HPDE6-E6E7 (cell line): ENCODE results near the gene CDH13.

ENCODE experiments used
- DNase-seq: peaks from one replicate; pipeline ENCODE4 v3.0.0; 2011; ENCODE audit warnings: missing footprints; ENCODE audit errors: extremely low spot score

CDH13 gene

DNA sequence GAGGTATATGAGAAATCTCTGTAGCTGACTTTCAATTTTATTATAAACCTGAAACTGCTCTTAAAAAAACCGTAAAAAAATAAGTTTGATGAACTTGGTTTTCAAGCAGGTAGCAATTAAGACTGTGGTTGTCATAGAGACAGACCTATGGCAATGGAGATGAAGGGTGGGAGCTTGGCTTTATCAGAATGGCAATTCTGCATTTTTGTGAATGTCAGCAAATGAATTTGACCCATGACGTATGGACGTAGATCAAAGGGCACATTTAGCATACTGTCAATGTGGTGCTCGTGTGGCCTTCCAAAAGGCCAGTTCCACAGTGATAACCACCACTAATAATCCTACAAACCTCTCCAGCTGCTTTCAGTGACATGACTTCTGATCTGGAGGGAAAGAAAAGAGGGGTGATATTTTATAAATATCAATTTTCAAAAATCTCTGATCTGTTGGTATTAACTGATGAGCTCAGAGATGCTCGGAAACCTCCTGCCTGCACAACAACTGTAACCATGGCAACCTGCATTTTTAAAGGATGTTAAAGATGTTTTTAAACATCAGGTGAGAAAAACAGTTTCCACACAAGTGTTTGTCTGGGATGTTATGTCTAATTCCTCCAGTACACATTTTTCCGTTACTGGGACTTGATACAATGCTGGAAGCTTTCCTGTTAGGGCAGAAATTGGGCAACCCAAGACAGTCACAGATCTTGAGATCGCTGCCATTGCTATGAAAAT is 533.7 kb downstream of the CDH13 start:
- no peak for DNase-seq

DNA sequence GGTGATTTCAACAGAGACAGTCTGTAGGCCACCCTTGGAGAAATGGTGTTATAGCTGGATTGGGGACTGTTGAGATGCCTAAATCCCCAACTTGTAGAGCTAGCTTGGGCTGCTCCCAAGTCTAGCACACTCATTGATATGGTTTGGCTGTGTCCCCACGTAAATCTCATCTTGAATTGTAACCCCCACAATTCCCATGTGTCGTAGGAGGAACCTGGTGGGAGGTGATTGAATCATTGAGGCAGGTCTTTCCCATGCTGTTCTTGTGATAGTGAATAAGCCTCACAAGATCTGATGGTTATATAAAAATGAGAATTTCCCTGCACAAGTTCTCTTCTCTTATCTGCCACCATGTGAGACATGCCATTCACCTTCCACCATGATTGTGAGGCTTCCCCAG is 536.0 kb downstream of the CDH13 start:
- DNase-seq: no peak

DNA sequence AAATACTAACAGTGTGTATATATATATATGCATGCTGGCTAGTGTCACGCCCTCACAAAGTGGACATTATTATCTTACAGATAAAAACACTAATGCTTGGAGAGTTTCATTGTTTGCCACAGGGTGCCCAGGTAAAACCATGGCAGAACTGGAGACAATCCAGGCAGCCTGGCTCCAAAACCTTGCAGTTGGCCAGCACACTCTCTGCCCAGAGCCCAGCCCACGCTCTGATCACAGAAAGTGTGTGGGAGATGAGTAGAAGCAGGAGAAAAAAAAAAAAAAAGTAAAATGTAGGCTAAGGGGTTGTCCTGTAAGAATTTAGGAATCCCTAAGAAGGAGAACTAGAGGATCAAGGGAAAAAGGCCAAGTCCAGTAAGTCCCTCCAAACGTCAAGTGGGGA is 538.0 kb downstream of the CDH13 start:
- no peak for DNase-seq

DNA sequence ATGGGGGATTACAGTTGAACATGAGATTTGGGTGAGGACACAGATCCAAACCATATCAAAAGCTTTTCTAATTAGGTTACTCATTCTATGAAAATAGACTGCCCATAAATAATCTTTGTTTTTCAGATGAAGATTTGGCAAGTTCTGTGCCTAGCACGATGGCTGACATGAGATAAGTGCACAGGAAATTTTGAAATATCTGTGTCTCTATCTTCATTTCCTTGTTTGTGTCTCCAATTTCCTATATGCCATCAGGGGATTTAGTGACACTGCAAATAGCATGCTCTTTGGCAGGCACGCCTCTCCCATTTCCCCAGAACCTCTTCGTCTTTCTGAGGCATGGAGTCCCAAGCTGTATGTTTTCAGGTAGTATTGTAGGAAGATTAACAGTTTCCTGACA is 544.6 kb downstream of the CDH13 start:
- no peak for DNase-seq

DNA sequence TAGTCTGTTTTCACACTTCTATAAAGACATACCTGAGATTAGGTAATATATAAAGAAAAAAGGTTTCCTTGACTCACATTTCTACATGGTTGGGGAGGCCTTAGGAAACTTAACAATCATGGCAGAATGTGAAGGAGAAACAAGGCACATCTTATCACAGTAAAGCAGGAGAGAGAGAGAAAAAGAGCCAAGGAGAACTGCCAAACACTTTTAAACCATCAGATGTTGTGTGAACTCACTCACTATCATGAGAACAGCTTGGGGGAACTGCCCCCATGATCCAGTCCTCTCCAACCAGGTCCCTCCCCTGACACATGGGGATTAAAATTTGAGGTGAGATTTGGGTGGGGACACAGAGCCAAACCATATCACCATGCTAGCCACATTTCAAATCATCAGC is 547.9 kb downstream of the CDH13 start:
- DNase-seq: no peak

DNA sequence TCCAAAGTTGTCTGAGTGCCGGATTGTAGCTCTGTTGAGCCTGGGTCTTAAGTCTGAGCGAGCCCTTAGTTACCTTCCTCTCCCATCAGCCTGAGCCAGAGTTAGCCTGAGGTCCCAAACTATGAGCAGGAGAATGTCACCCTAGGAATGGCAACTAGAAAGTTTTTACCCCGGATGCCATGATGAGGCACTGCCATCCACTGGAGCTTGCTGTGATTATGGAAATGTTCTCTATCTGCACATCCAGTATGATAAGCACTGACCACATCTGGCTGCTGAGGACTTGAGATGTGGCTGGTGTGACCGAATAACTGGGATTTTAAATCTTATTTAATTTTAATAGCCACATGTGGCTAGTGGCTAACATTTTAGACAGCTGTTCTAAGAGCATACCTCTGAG is 550.0 kb downstream of the CDH13 start:
- no peak for DNase-seq

DNA sequence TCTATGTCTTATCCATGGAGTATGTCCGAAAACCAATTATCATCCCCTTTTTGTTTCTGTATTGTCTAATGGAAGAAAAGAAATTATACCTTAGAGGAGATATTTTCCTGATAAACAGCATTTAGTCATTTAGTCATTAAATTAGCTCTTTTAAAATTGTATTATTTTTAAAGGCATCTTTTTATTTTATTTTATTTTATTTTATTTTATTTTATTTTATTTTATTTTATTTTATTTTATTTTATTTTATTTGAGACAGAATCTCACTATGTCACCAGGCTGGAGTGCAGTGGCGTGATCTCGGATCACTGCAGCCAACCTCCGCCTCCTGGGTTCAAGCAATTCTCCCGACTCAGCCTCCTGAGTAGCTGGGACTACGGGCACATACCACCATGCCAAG is 559.1 kb downstream of the CDH13 start:
- DNase-seq: no peak

DNA sequence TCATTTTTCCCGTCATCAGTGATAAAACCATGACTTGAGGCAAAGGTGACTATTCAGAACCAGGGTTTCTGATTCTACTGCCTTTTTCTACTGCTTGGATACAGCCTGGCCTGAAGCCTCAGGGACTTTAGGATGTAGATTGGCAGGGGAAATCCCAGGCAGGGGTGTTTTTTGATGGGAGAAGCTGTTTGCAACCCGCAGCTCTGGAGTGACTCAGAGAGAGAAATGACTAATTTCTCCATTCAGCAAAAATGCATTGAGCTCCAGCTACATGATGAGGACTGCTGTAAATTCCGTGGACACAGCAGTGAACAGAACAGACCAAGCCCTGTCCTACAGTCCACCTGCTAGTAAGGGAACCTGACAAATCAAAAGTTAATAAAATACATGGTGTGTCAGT is 560.6 kb downstream of the CDH13 start:
- peak; percentile 47 for DNase-seq

DNA sequence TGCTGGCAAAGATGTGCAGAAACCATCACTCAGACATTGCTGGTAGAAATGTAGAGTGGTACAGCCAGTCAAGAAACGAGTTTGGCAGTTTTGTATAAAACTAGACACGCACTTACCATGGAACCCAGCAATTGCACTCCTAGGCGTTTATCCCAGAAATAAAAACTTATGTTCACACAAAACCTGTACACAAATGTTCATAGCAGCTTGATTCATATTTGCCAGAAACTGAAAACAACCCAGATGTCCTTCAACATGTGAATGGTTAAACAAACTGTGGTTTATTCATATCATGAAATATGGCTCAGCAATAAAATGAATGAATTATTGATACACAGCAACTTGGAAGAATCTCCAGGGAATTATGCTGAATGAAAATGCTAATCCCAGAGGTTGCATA is 570.0 kb downstream of the CDH13 start:
- DNase-seq: no peak

DNA sequence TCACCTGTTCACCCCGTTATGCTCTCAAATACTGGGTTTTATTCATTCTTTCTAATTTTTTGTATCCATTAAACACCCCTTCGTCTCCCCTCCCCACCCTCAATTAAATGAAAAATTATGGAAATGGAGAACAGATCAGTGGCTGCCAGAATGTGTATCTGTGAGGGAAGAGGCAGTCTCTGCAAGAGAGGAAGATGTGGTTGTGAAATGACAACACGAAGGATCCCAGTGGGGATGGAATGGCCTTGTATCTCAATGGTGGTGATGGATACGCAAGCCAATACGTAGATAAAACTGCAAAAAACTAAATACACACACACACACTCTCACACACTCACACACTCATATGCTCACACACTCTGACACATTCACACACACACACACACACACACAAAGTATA is 570.7 kb downstream of the CDH13 start:
- DNase-seq: no peak

DNA sequence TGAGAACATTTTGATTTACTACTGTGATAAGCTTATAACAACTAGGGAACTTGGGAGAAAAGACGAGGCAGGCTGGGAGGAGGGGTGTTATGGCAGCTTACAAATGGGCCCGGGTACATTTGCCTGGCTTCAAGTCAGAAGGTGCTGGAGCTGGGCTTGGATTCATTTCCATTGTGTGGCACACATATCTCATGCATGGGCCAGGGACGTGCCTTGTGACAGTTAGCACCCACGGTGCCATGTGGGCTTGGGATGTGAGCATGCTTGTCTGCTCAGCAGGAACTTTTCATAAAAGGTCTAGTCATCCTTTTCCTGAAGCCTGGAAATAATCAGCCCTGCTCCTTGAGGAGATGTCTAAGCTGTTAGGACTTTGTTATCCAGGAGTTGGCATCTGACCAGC is 572.2 kb downstream of the CDH13 start:
- no peak for DNase-seq

DNA sequence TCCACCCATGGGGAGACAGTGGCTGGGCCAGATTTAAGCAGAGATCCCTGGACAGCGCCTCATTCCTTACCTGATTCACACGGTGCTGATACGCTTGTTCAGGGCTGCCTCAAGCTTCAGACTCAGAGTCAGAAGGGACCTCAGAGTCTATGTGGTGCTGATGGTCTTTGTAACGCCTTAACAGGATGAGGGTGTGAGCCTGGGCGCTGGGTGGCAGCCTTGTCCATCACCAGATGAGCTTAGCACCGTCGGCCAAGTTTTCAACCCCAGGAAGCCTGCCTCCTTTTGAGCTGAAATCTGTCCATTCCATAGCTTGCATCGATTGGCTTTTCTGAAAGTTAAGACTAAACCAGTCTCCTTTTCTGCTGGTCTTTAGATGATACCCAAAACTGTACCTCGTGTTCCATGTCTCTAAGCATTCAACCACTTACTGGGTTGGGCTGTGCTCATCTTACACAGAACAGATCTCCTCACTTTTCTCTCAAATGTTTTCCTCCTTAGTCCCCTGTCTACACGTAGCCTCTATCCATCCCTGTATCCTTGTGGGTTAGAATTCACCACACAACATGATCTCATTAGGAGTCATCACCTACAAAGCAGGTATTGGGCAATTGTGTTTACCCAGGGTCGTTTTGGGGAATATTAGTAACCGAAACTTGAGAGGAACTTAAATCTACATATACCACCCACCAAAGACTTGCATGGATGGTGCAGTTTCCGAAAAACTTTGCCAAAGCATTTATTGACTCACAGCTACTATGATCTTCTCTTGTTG is 573.4 kb downstream of the CDH13 start:
- DNase-seq: no peak

DNA sequence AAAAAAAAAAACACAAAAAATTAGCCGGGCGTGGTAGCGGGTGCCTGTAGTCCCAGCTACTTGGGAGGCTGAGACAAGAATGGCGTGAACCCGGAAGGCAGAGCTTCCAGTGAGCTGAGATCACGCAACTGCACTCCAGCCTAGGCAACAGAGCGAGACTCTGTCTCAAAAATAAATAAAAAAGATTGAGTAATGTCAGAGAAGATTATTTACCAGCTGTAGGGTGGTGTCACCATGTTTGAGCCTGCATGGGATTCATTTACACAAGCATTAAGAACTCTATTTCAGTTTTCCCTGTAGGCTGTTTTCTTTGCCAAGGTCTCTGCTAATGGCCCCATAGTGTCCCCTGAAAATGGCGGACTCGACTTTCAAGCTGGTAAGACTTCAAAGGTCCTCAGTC is 575.0 kb downstream of the CDH13 start:
- DNase-seq: no peak

DNA sequence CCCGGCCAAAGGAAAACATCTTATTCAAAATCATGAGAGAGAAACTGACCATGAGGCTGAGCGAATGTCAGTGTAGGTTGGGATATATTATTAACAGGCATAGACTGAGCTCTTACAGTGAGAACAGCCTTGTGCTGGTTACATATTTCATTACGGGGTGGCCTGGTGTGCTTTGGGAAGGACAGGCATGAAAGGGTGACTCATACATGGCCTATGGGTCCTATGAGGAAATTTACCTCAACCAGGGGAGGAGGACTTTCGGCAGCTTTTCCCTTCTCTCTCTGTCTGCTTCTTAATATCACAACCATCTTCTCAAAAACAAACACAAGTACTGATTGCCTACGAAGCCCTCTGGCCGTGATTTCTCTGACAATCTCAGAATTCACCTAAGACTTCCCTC is 579.1 kb downstream of the CDH13 start:
- no peak for DNase-seq

DNA sequence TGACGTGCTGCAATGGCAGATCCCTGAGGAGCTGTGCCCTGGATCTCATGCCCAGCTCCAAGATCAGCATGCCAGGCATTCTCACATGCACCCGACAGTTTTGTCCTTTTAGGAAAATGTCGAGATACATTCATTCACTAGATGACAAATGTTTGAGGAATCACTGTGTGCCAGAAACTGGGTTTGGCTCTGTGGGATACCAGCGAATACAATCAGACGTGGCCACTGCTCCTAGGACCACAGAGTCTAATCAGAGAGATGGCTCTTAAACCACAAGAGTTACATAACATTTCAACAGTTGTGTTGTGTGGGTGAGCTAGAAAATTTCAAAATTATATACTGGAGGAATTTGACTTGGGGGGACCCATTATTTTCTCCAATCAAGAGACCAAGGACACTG is 579.7 kb downstream of the CDH13 start:
- DNase-seq: no peak

DNA sequence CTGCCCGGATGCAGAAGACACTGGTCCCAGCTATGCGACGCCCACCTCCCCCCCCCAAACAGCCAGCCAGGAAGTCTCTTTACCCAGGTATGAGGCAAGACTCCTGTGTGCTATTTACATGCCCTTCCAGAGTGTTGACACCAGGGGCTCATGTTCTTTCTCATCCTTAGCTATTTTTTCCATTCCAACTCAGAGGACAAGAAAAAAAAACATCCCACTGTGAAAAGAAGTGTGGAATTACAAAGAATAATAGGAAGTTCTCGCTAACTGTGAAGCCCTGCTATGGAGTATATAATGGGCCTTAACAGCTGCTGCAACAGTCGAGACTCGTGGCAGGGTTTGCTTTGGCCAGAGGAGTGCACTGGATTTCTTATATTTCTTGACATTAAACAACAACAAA is 584.9 kb downstream of the CDH13 start:
- no peak for DNase-seq

DNA sequence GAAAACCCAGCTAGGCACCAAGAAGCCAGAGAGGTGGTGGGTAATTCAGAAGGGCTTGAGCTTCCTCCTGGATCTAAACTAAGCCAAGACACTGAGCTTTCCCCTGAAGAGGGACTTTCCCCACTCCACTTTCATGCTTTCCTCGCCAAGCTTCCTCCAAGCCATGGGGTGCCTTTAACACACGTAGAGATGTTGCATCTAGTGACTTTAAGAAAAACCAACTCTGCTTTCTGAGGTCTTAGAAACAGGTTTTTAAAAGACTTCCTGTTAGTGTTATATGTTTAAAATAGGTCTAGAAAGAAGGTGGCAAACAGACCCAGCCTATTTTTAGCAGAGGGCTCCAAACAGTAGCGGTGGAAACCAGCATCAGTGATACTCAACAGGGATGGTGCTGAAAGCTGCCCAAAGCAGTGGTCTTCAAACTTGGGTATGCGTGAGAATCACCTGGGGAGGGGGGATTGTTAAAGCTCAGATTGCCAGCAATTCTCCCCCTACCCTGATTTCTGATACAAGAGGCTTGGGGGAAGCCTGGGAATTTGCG is 585.6 kb downstream of the CDH13 start:
- DNase-seq: no peak

DNA sequence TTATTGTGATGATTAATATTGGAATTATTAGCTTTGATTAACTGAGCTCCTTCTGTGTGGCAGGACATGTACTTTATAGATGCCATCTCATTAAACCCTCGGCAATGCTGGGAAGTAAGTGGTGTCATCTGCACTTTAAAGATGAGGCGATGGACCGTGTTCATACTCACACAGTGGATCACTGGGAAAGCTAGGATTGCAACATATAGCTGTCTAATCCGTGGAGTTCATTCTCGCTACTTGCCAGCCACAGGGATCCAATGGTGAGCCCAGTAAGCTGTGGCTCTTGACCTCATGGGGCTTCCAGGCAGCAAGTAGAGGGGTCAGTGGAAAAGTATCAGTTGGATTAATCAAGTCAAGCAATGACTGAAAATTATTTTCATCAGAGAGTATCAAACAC is 587.9 kb downstream of the CDH13 start:
- no peak for DNase-seq

DNA sequence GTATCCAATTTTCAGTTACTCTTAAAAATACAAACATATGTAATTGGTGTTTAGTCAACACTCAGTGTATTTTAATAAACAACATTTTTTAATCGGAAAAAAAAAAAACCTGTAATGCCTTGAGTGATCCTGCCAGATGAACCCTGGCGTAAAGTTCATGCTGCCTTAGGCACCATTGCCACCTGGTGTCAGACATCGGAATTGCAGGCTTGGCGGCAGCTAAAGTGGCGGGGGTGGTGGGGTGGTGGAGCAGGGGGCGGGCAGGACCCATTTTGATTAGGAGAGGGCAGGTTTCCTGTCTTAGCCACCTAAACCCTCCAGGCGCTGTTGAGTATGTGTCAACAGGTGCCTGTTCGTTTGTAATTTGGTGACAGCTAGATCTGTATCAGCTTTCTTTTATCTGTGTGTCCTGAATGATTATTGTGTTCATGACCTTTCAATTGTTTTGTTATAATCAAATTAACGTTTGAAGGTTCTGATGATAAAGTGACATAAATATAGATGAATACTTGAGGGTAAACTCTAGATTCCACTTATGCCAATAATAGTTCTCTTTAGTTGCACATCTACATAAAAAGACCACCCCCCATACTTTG is 588.7 kb downstream of the CDH13 start:
- peak; percentile 31 for DNase-seq

DNA sequence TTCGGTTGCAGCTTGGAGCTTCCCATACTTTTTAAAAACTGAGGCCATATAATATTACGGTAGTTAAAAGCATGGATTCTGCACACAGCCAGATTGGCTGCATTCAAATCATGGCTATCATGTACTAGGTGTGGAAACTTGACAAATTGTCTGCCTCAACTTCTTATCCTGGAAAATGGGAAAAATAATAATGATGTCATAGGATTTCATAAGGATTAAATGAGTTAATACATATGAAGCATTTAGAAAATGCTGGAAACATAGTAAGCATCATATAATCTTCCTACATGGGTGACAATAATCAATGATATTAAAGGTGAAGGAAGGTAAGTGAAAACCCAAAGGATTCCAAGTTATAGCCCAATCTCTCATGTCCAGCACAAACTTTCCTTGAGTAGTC is 592.5 kb downstream of the CDH13 start:
- no peak for DNase-seq

DNA sequence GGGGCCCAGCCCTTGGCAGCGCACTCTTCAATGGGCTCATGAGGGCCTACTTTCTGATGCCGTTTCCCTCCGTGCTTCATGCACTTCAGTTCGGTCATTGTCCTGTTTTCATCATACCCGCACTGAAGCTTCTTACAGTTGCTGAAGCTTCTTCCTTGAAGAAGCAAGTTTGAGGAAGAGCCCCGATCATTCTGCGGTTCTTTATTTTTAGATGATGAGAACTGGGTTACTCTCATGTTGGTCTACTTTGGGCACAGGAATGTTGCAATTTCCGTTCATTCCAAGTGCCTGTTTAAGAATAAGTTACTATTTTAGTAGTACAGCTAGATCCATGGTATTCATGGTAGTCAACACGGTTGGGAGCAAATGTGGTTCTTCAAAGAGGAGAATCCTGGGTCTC is 593.3 kb downstream of the CDH13 start:
- no peak for DNase-seq

DNA sequence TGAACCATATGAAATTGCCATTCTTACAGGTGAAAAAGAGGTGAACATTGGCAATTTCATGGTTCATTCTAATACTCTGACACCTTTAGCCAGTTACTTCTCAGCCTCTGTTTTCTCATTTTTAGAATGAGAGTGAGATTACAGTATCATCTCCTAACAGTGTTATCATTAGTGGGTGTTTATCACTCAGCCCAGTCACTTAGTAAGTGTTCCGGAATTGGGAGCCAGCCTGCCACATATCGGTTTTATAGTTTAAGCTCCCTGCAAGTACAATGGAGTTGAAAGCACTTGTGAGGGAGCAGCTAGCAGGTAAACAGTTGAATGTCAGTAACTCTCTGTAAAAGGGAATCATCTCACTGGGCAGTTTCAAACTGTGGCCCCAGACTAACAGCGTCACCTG is 597.9 kb downstream of the CDH13 start:
- DNase-seq: no peak

DNA sequence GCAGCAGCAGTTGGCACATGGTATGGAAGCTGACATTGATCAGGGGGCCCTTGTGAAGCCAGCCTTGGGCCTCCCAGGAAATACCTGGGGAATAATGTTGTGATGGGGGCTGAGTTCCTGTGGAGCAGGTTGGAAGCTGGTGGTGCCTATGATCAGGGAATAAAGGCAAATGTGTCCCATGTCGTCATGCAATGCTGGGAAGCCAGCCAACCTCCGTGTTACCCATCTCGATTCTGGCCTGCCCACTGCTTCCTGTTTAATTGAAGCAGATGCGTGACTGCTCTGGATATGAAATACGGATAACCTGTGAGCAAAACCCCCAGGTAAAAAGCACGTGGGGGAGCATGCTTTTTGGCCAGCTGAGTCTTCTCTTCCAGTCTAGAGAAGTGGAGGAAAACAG is 600.6 kb downstream of the CDH13 start:
- no peak for DNase-seq
